Panc1 (cell line): ENCODE measurements around the gene NTRK2.

Source experiments
- CTCF ChIP-seq: fragments of 450-650 bp; IDR thresholded peaks from 2 replicates; pipeline ENCODE4 v1.5.1; 2017; ENCODE audit warnings: mild to moderate bottlenecking
- POLR2AphosphoS5 ChIP-seq: IDR thresholded peaks from 2 replicates; pipeline ENCODE4 v1.6.1; 2012; ENCODE audit warnings: mild to moderate bottlenecking, low read depth, low read length, moderate library complexity
- REST ChIP-seq, 2 experiments: IDR thresholded peaks; 2 replicates each; pipeline ENCODE4 v1.6.1; 2011 to 2012; ENCODE audit warnings: low read depth in 2 of 2, control low read depth in 1 of 2, low read length in 1 of 2, mild to moderate bottlenecking in 1 of 2, moderate library complexity in 1 of 2; ENCODE audit not compliant: insufficient read depth in 1 of 2

GRCh38 chr9:84966876-84967830 is 297.6 kb downstream of the NTRK2 start:
- TF ChIP-seq CTCF: no peak
- TF ChIP-seq REST (IDR thresholded peaks at IDR 0.05; ENCODE audit: insufficient read depth in 1 of 2, low read depth in 2 of 2, low read length in 1 of 2): no peak
- TF ChIP-seq POLR2AphosphoS5: no peak
